ENCODE data around the gene PUS7.
"Not testable (repeated sequence)": the region's sequence is repeated elsewhere in the genome, so short reads cannot be mapped to it uniquely, and the experiment has no call there.

The PUS7 gene

GRCh38 chr7:105496521-105496920 lies 25.6 kb downstream of the PUS7 start:
- DNase-seq (ENCODE audit: low read depth in 2 of 2), result peak; percentile 40 to 42

GRCh38 chr7:105493923-105494315 lies 28.2 kb downstream of the PUS7 start:
- peak; percentile 75 to 78 for DNase-seq (ENCODE audit: low read depth in 2 of 2)

GRCh38 chr7:105493196-105493922 lies 28.7 kb downstream of the PUS7 start:
- DNase-seq (ENCODE audit: low read depth in 2 of 2), result no peak

DNA sequence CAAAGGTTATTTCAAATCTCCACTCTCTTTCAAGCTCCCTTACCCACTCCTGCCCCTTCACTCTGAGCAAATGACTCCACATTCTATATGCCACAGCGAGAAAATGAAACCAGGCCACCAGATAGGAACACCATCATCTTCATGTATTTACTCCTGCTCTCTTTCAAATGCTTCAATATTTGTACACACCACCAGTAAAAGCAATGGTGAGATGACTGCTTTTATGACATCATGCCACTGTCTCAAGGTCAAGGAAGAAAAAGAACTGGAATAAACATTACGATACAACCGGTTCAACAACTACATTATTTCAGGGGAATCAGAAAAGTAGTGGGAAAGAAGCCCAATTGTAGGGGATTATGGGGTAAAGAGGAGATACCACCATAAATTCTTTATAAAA lies 32.7 kb downstream of the PUS7 start:
- DNase-seq (ENCODE audit: low read depth in 2 of 2), result no peak

- peak; percentile 63 to 69 for DNase-seq (ENCODE audit: low read depth in 2 of 2)
Observed at GRCh38 chr7:105487579-105488571, 34.2 kb downstream of the PUS7 start.

DNA sequence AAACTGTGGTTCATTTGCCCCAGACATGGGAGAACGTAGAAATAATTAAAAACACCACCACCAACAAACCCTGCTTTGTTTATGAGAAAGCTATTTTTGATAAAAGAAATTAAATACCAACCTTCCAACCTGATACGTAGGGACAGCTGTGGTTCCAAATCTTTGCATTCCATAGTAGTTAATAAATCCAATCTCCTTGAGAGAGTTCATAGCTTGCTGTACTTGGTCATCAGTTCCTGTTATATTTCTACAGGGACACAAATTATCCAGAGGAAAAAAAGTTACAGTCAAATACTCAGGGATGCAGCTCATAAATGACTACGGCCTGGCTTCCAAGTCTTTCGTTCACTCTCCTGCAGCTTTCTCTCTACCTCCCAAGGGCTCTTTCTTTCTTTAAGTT lies 41.1 kb downstream of the PUS7 start:
- DNase-seq (ENCODE audit: low read depth in 2 of 2), result peak; percentile 11 to 20

DNA sequence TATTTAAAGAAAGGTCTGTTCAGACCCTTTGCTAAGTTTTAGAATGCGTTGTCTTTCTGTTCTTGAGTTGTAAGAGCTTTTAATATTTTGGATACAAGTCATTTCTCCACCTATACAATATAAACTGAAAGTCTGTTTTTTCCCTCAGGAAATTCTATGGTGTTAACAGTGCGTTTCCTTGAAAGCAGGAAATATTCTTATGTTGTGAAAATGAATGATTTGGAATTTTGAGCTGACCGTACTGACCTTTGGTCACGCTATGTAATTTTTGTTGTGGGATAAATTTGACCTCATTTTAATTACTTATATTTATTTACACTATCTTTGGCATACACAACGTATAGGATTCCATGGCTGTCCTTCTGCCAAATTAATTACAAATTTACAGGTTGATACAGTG lies 43.5 kb downstream of the PUS7 start:
- no peak for DNase-seq (ENCODE audit: low read depth in 2 of 2)

DNA sequence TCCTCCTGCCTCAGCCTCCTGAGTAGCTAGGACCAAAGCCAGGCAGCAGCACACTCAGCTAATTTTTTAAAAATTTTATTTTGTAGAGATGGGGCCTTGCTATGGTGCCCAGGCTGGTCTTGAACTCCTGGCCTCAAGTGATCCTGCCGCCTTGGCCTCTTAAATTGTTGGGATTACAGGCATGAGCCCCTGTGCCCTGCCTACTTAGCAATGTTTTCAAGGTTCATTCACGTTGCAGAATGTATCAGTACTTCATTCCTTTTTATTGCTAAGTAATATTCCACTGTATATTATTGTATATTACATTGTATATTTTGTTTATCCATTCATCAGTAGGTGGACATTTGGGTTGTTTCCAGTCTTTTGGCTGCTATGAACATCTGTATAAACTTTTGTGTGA lies 44.2 kb downstream of the PUS7 start:
- DNase-seq (ENCODE audit: low read depth in 2 of 2), result no peak

DNA sequence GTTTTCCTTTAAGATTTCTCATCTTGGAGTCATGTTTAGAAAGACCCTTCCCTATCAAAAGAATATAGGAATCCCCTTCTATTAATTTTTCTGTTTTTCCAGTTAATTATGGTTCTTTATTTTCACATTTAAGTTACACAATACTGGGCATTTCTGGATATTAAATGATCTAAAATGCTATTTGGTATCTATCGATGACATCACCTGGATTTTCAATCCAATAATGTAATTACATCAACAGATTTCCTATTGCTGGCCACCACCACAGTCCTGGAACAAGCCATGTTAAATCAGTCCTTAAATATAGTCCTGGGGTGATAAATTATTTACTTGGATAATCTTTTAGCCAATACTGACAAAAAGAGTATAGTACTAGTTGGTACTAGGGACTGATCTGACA lies 48.0 kb downstream of the PUS7 start:
- no peak for DNase-seq (ENCODE audit: low read depth in 2 of 2)

GRCh38 chr7:105473163-105473562 lies 48.9 kb downstream of the PUS7 start:
- DNase-seq (ENCODE audit: low read depth in 2 of 2), result peak in 1 of 2 experiments; percentile 53

DNA sequence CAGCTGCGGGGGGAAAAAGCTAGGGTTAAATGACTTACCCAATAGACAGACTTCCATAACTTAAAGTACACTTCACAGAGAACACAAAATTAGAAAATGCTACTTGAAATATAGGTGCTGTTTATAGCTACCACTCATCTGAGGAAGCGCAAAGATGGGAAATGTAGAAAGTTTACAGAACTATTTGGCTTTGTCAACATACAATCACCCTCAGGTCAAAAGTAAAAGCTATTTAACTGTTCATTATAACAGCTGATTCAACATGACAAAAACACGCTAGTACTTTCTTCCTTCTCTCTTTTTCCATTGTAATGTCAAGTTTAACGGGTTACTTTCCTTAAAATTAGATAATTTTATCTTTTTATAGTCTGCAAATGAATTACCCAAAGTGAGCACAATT lies 51.2 kb downstream of the PUS7 start:
- DNase-seq (ENCODE audit: low read depth in 2 of 2), result no peak

GRCh38 chr7:105470090-105470489 lies 52.0 kb downstream of the PUS7 start:
- no peak for DNase-seq (ENCODE audit: low read depth in 2 of 2)

DNA sequence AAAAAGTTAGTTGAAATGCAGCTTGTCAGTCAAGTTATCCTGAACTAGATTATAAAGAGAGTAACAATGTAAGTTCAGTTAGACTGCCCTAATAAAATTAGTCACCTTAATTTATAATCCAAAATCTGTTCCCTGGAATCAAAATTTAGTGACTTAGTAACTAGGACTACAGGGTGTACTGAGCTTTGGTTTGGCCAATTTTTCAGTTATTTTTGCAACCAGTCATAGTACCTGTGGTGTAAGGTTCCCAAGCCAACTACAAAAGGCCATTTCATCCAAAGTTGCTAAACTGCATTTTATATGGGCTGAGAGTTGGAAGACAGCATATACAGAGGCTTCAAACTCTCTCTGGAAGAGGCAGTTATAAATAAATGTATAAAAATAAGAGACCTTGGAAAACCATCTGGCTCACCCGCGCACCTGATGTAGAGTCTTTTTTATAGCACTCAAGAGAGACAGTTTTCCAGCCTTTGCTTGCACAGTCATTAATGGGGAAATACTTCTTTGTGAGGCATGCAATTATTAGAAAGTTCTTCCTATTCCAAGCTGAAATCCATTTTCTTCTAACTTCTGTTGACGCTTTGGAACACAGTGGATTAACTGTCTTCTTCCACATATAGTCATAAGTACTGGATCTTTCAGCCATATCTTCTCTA lies 59.2 kb downstream of the PUS7 start:
- no peak for DNase-seq (ENCODE audit: low read depth in 2 of 2)

- no peak for DNase-seq (ENCODE audit: low read depth in 2 of 2)
Observed at GRCh38 chr7:105461518-105461917, 60.6 kb downstream of the PUS7 start.

DNA sequence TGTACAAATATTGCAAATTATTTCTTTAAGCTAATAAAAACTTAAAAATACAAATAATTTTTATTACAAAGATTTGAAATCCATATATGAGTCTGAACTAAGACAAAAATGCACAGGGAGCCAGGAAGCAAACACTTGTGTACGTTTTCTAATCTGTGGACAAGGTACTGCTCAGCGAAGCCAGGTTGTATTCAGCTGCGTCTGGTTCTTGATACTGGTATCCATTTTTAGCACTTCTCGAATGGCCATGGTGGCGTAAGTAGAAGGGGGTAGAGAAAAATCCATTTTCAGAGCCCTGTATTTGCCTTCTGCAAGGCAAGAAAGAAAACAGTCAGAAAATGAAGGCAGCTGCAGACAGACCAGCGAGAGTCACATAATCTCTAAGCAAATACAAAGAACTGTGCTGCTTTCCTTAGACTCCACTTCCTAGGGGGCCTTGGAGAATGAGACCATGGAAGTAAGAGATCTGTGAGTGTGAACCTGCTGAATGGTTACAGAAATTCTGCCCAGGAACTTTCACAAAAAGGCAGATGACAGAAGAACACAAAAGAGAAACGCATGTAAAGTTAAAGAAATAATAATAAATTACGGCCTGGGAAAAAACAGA lies 64.3 kb downstream of the PUS7 start:
- DNase-seq (ENCODE audit: low read depth in 2 of 2), result no peak

DNA sequence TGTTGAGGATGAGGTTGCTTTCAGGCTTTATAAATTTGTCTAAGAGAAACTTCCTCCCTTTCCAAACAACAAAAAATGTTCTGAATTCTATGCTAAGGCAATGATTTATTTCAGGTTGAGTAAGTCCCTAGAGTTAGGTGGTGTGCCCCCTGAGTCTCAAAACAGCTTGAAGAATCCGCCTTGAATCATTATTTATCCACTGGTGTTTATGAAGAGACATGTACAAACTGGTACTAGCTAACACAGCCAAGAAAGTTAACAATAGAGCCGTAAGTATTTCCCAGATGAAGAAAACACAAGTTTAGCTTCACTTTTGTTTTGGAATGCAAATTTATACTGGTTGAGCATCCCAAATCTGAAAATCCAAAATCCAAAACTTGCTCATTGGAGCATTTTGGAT lies 67.2 kb downstream of the PUS7 start:
- DNase-seq (ENCODE audit: low read depth in 2 of 2), result no peak

GRCh38 chr7:105454095-105454747 lies 67.8 kb downstream of the PUS7 start:
- DNase-seq (ENCODE audit: low read depth in 2 of 2), result peak; percentile 89 to 92

DNA sequence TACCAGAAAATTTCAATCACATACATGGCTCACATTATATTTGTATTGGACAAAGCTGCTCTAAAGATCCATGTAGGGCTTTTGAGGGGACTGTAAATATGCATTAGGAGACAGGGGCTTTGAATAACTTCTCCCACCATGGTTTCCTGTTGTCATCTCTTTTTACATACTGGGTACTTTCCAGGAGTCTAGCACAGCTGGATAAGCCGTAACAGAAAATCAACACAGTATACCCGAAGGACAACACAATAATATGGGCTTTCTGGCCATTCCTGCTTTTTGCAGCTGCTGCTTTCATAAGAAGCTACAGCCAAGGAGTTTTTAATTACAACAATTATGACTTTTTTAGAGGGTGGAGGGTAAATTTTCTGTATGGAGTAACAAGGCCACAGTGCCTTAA lies 70.0 kb downstream of the PUS7 start:
- DNase-seq (ENCODE audit: low read depth in 2 of 2), result no peak

DNA sequence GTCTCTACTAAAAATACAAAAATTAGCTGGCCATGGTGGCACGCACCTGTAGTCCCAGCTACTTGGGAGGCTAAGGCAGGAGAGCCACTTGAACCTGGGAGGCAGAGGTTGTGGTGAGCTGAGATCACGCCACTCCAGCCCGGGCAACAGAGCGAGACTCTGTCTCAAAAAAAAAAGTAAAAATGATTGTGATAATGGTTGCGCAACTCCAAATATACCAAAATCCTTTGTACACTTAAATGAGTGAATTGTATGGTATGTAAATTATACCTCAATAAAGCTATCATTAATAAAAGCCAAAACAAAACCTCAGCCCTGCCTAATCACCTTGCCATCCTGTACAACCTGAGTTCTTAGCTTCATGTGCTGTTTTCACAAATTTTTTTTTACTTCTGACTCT lies 71.2 kb downstream of the PUS7 start:
- DNase-seq (ENCODE audit: low read depth in 2 of 2), result not testable (repeated sequence)

DNA sequence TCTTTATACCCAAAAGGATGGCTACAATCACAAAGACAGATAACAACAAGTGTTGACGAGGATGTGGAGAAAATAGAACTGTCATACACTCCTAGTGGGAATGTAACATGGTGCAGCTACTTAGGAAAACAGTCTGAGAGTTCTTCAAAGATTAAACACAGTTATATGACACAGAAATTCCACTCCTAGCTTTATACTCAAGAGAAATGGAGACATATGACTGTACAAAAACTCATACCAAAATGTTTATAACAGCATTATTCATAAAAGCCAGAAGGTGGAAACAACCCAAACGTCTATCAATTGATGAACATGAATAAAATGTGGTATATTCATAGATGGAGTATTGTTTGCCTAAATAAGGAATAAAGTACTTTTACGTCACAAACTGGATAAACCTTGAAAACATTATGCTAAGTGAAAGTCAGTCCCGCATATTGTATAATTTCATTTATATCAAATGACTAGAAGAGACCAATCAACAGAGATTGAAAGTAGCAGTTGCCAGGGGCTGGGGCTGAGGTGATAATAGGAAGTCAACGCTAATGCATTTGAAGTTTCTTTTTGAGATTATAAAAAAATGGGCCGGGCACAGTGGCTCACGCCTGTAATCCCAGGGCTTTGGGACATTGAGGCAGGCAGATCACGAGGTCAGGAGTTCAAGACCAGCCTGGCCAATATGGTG lies 71.8 kb downstream of the PUS7 start:
- no peak for DNase-seq (ENCODE audit: low read depth in 2 of 2)

- DNase-seq (ENCODE audit: low read depth in 2 of 2), result no peak
Observed at GRCh38 chr7:105448181-105448580, 73.9 kb downstream of the PUS7 start.
